Measurements from ENCODE around the gene LPP. TPM values are rescaled to one million over a fixed set of nuclear protein-coding genes. Genes with fewer than 3 reads are reported as not detected.

The LPP gene
- total RNA-seq, 1 donor: 92.1 TPM

- DNase-seq (ENCODE audit: low read depth): no peak
- no peak for TF ChIP-seq CTCF (IDR thresholded peaks at IDR 0.05; ENCODE audit: insufficient read depth, low read length)
- H3K4me3 ChIP-seq (ENCODE audit: low read depth, low read length): no peak overlapping the region
These were observed 362.6 kb downstream of the LPP start for GRCh38 chr3:188516515-188516914.

- no peak overlapping the region for H3K4me3 ChIP-seq (ENCODE audit: low read depth, low read length)
- DNase-seq (ENCODE audit: low read depth): no peak
- no peak for TF ChIP-seq CTCF (IDR thresholded peaks at IDR 0.05; ENCODE audit: insufficient read depth, low read length)
These were observed 364.5 kb downstream of the LPP start for GRCh38 chr3:188518416-188518815.

GRCh38 chr3:188518835-188519452 lies 365.0 kb downstream of the LPP start:
- DNase-seq (ENCODE audit: low read depth): no peak
- no peak for TF ChIP-seq CTCF (IDR thresholded peaks at IDR 0.05; ENCODE audit: insufficient read depth, low read length)
- no peak overlapping the region for H3K4me3 ChIP-seq (ENCODE audit: low read depth, low read length)

GRCh38 chr3:188520466-188520865 lies 366.5 kb downstream of the LPP start:
- TF ChIP-seq CTCF (IDR thresholded peaks at IDR 0.05; ENCODE audit: insufficient read depth, low read length): no peak
- H3K4me3 ChIP-seq (ENCODE audit: low read depth, low read length): no peak overlapping the region
- peak; percentile 21 for DNase-seq (ENCODE audit: low read depth)

GRCh38 chr3:188522115-188522514 lies 368.2 kb downstream of the LPP start:
- TF ChIP-seq CTCF (IDR thresholded peaks at IDR 0.05; ENCODE audit: insufficient read depth, low read length): no peak
- no peak for DNase-seq (ENCODE audit: low read depth)
- H3K4me3 ChIP-seq (ENCODE audit: low read depth, low read length): no peak overlapping the region

- no peak for TF ChIP-seq CTCF (IDR thresholded peaks at IDR 0.05; ENCODE audit: insufficient read depth, low read length)
- no peak for DNase-seq (ENCODE audit: low read depth)
- no peak overlapping the region for H3K4me3 ChIP-seq (ENCODE audit: low read depth, low read length)
These were observed 369.3 kb downstream of the LPP start for GRCh38 chr3:188523291-188523690.

GRCh38 chr3:188524052-188524451 lies 370.1 kb downstream of the LPP start:
- no peak for TF ChIP-seq CTCF (IDR thresholded peaks at IDR 0.05; ENCODE audit: insufficient read depth, low read length)
- no peak for DNase-seq (ENCODE audit: low read depth)

More at GRCh38 chr3:188524052-188524451, 370.1 kb downstream of the LPP start:
- no peak overlapping the region for H3K4me3 ChIP-seq (ENCODE audit: low read depth, low read length)

Data from fibroblast of the aortic adventitia (primary cell).